ENCODE measurements around the gene GNA14. TPM values are rescaled to one million over a fixed set of nuclear protein-coding genes. Genes with fewer than 3 reads are reported as not detected.

Gene GNA14
- total and polyA plus RNA-seq, 2 donors (not counting 3 experiments of a cell fraction or from before 2014, with no cell fraction given): 2.1 to 3.3 TPM

- intact Hi-C loops (cut with micrococcal nuclease): loop anchor here (10.0 kb wide), 1 partner anchor 415 kb away; no protein-coding TSS in a partner anchor
- no peaks in the 10 kb centered on the region for H3K36me3 ChIP-seq (ENCODE audit: control insufficient read depth in 2 of 2, extremely low read depth in 1 of 2, insufficient read depth in 2 of 2, low read length in 2 of 2)
- ChIA-PET POLR2A (interaction anchor here (0.6 kb wide), 1 partner anchor 16 kb away, joined by 6 read pairs; no protein-coding TSS in a partner anchor), CTCF (interaction anchor here (1.3 to 1.7 kb wide), 2 partner anchors 12 to 139 kb away, joined by 3 to 4 read pairs; no protein-coding TSS in a partner anchor)
- BruUV-seq (replicated peaks): no TSS peak
- H3K4me3 ChIP-seq (replicated peaks in 1 of 3; ENCODE audit: insufficient read depth in 1 of 3, low read depth in 1 of 3, low read length in 3 of 3): no peak overlapping the region
- H3K27me3 ChIP-seq (ENCODE audit: control insufficient read depth in 2 of 2, insufficient read depth in 2 of 2, low read length in 2 of 2): no peaks in the 10 kb centered on the region
- H3K27ac ChIP-seq (ENCODE audit: insufficient read depth, low read depth, low read length): no peak overlapping the region
- no peak for DNase-seq (ENCODE audit: low read depth, low spot score)
- no peaks in the 10 kb centered on the region for H3K9me1 ChIP-seq (replicated peaks; ENCODE audit: control insufficient read depth, extremely low read depth, insufficient read depth, low read length)
- no peak overlapping the region for H3K9ac ChIP-seq (replicated peaks; ENCODE audit: extremely low read depth, insufficient read depth, low read length)
- dilution Hi-C loops (cut with MboI; ENCODE audit: extremely low pct_ligation_motif_present, low sequenced_read_pairs): no loop called here
- no peaks in the 10 kb centered on the region for H3K79me2 ChIP-seq (ENCODE audit: control insufficient read depth, insufficient read depth, low read length)
- no peak for FAIRE-seq
- H3K4me1 ChIP-seq (ENCODE audit: control insufficient read depth, extremely low read depth, insufficient read depth, low read length): peaks cover 22% of the 10 kb centered on the region
- H3K9me3 ChIP-seq (replicated peaks; ENCODE audit: control insufficient read depth, insufficient read depth, low read length): no peaks in the 10 kb centered on the region
- no peaks in the 10 kb centered on the region for H4K20me1 ChIP-seq (replicated peaks; ENCODE audit: control insufficient read depth, extremely low read depth, insufficient read depth, low read length)
- no peak overlapping the region for H3K4me2 ChIP-seq (ENCODE audit: insufficient read depth, low read length)
- H2AFZ ChIP-seq (ENCODE audit: low read depth, low read length): no peak overlapping the region
- TF ChIP-seq JUN (IDR thresholded peaks at IDR 0.05; ENCODE audit: borderline replicate concordance, insufficient read depth, insufficient read length, low read depth): no peak
- TF ChIP-seq FOS (IDR thresholded peaks at IDR 0.05; ENCODE audit: borderline replicate concordance, insufficient read depth, low read length): no peak
Observed at GRCh38 chr9:77429928-77430327, 218.2 kb downstream of the GNA14 start.

- no peaks in the 10 kb centered on the region for H3K79me2 ChIP-seq (ENCODE audit: control insufficient read depth, insufficient read depth, low read length)
- peaks cover 0 to 2% of the 10 kb centered on the region in 2 experiments for H3K36me3 ChIP-seq (ENCODE audit: control insufficient read depth in 2 of 2, extremely low read depth in 1 of 2, insufficient read depth in 2 of 2, low read length in 2 of 2)
- FAIRE-seq (no peak), DNase-seq (ENCODE audit: low read depth, low spot score) (no peak)
- no peak overlapping the region for H3K27ac ChIP-seq (ENCODE audit: insufficient read depth, low read depth, low read length)
- dilution Hi-C loops (cut with MboI; ENCODE audit: extremely low pct_ligation_motif_present, low sequenced_read_pairs) (no loop called here), intact Hi-C loops (cut with micrococcal nuclease) (no loop called here)
- ChIA-PET CTCF (no interaction called here), POLR2A (no interaction called here)
- H3K27me3 ChIP-seq (ENCODE audit: control insufficient read depth in 2 of 2, insufficient read depth in 2 of 2, low read length in 2 of 2): no peaks in the 10 kb centered on the region
- H3K4me2 ChIP-seq (ENCODE audit: insufficient read depth, low read length): no peak overlapping the region
- H3K4me1 ChIP-seq (ENCODE audit: control insufficient read depth, extremely low read depth, insufficient read depth, low read length): peaks cover 32% of the 10 kb centered on the region
- no peaks in the 10 kb centered on the region for H3K9me3 ChIP-seq (replicated peaks; ENCODE audit: control insufficient read depth, insufficient read depth, low read length)
- TF ChIP-seq POLR2AphosphoS5 (IDR thresholded peaks at IDR 0.05; ENCODE audit: insufficient read depth, low read depth, low read length) (no peak), POLR2A (IDR thresholded peaks at IDR 0.05; ENCODE audit: low read depth, low read length) (no peak), GATA2 (IDR thresholded peaks at IDR 0.05; ENCODE audit: insufficient read depth, insufficient read length, low read depth, low read length) (no peak), MYC (IDR thresholded peaks at IDR 0.05; ENCODE audit: low read depth, low read length) (no peak), FOS (IDR thresholded peaks at IDR 0.05; ENCODE audit: borderline replicate concordance, insufficient read depth, low read length) (no peak), EZH2 (IDR thresholded peaks at IDR 0.05; ENCODE audit: borderline replicate concordance, low read depth, low read length, severe bottlenecking) (no peak), MAX (IDR thresholded peaks at IDR 0.05; ENCODE audit: insufficient read depth, insufficient read length) (no peak), CTCF (IDR thresholded peaks at IDR 0.05; ENCODE audit: extremely low read depth in 1 of 2, insufficient read depth in 1 of 2, low read depth in 1 of 2, low read length in 2 of 2) (no peak), JUN (IDR thresholded peaks at IDR 0.05; ENCODE audit: borderline replicate concordance, insufficient read depth, insufficient read length, low read depth) (no peak)
- no peaks in the 10 kb centered on the region for H3K9me1 ChIP-seq (replicated peaks; ENCODE audit: control insufficient read depth, extremely low read depth, insufficient read depth, low read length)
- no peak overlapping the region for H3K9ac ChIP-seq (replicated peaks; ENCODE audit: extremely low read depth, insufficient read depth, low read length)
- no TSS peak for BruUV-seq (replicated peaks)
- no peak overlapping the region for H3K4me3 ChIP-seq (replicated peaks in 1 of 3; ENCODE audit: insufficient read depth in 1 of 3, low read depth in 1 of 3, low read length in 3 of 3)
- no peak overlapping the region for H2AFZ ChIP-seq (ENCODE audit: low read depth, low read length)
- no peaks in the 10 kb centered on the region for H4K20me1 ChIP-seq (replicated peaks; ENCODE audit: control insufficient read depth, extremely low read depth, insufficient read depth, low read length)
Observed at GRCh38 chr9:77427256-77427927, 220.7 kb downstream of the GNA14 start.
